H9 (cell line): ENCODE results near the gene VTCN1. TPM values are rescaled to one million over a fixed set of nuclear protein-coding genes. Genes with fewer than 3 reads are reported as not detected.

Experiments
- DNase-seq: peaks from one replicate; pipeline ENCODE4 v3.0.0-alpha.2; 2017
- H2AFZ ChIP-seq: one replicate; pipeline ENCODE4 v1.6.1; 2013; ENCODE audit warnings: mild to moderate bottlenecking, low read length, control low read depth, moderate library complexity
- H2AK5ac ChIP-seq: 2 replicates; pipeline ENCODE4 v1.6.1; 2013; ENCODE audit warnings: low read length, control low read depth, mixed read lengths; ENCODE audit not compliant: insufficient read length
- H2BK120ac ChIP-seq: one replicate; pipeline ENCODE4 v1.6.1; 2013; ENCODE audit warnings: low read depth, mild to moderate bottlenecking, low read length, control low read depth, inconsistent platforms; ENCODE audit not compliant: poor library complexity, severe bottlenecking
- H2BK12ac ChIP-seq: 2 replicates; pipeline ENCODE4 v1.6.1; 2013; ENCODE audit warnings: low read length, control low read depth, mixed read lengths, low read depth; ENCODE audit not compliant: insufficient read length
- H2BK15ac ChIP-seq: 2 replicates; pipeline ENCODE4 v1.6.1; 2013; ENCODE audit warnings: low read depth, low read length, control low read depth
- H2BK20ac ChIP-seq: one replicate; pipeline ENCODE4 v1.6.1; 2013; ENCODE audit warnings: low read depth, mild to moderate bottlenecking, low read length, control low read depth, inconsistent platforms; ENCODE audit not compliant: poor library complexity, severe bottlenecking
- H2BK5ac ChIP-seq: 2 replicates; pipeline ENCODE4 v1.6.1; 2013; ENCODE audit warnings: low read length, control low read depth, mixed read lengths; ENCODE audit not compliant: insufficient read length
- H3K14ac ChIP-seq: 2 replicates; pipeline ENCODE4 v1.6.1; 2013; ENCODE audit warnings: low read length, control low read depth; ENCODE audit not compliant: insufficient read depth
- H3K18ac ChIP-seq: 2 replicates; pipeline ENCODE4 v1.6.1; 2013; ENCODE audit warnings: low read depth, mild to moderate bottlenecking, mixed read lengths, low read length, control low read depth; ENCODE audit not compliant: insufficient read length
- H3K23ac ChIP-seq: 2 replicates; pipeline ENCODE4 v1.6.1; 2013; ENCODE audit warnings: low read length, control low read depth, mixed read lengths, low read depth; ENCODE audit not compliant: insufficient read length
- H3K23me2 ChIP-seq: 2 replicates; pipeline ENCODE4 v1.6.1; 2013; ENCODE audit warnings: low read depth, mild to moderate bottlenecking, mixed read lengths, low read length, control low read depth; ENCODE audit not compliant: insufficient read length, poor library complexity, severe bottlenecking
- H3K27ac ChIP-seq: 2 replicates; pipeline ENCODE4 v1.5.1; 2013; ENCODE audit warnings: low read length, control low read depth, mixed read lengths, low read depth; ENCODE audit not compliant: insufficient read length
- H3K27me3 ChIP-seq: 2 replicates; pipeline ENCODE4 v1.6.1; 2013; ENCODE audit warnings: low read length, control low read depth, inconsistent platforms; ENCODE audit not compliant: insufficient read depth
- H3K4ac ChIP-seq: 2 replicates; pipeline ENCODE4 v1.6.1; 2013; ENCODE audit warnings: low read depth, mild to moderate bottlenecking, control low read depth, inconsistent platforms, low read length, moderate library complexity
- H3K4me1 ChIP-seq: 2 replicates; pipeline ENCODE4 v1.6.1; 2013; ENCODE audit warnings: low read length, control low read depth, inconsistent platforms; ENCODE audit not compliant: insufficient read depth
- H3K4me2 ChIP-seq: 2 replicates; pipeline ENCODE4 v1.6.1; 2013; ENCODE audit warnings: low read length, control low read depth, mixed read lengths; ENCODE audit not compliant: insufficient read length, insufficient read depth
- H3K56ac ChIP-seq: 2 replicates; pipeline ENCODE4 v1.6.1; 2013; ENCODE audit warnings: low read depth, mild to moderate bottlenecking, mixed read lengths, low read length, control low read depth; ENCODE audit not compliant: insufficient read length
- H3K79me1 ChIP-seq: 2 replicates; pipeline ENCODE4 v1.6.1; 2013; ENCODE audit warnings: low read depth, mild to moderate bottlenecking, moderate library complexity, low read length, control low read depth, inconsistent platforms; ENCODE audit not compliant: insufficient read depth, poor library complexity, severe bottlenecking
- H3K79me2 ChIP-seq: 2 replicates; pipeline ENCODE4 v1.6.1; 2013; ENCODE audit warnings: low read length, control low read depth, inconsistent platforms; ENCODE audit not compliant: insufficient read depth
- H3K9ac ChIP-seq: 2 replicates; pipeline ENCODE4 v1.6.1; 2013; ENCODE audit warnings: low read length, control low read depth, mixed read lengths; ENCODE audit not compliant: insufficient read length; ENCODE audit errors: extremely low read depth
- H3K9me3 ChIP-seq: one replicate; pipeline ENCODE4 v1.6.1; 2013; ENCODE audit warnings: low read depth, low read length, inconsistent platforms; ENCODE audit not compliant: control insufficient read depth
- H3T11ph ChIP-seq: one replicate; pipeline ENCODE4 v1.6.1; 2013; ENCODE audit warnings: mild to moderate bottlenecking, low read length, control low read depth, inconsistent platforms
- H4K20me1 ChIP-seq: one replicate; pipeline ENCODE4 v1.6.1; 2013; ENCODE audit not compliant: control insufficient read depth, insufficient read length, insufficient read depth
- H4K5ac ChIP-seq: 2 replicates; pipeline ENCODE4 v1.6.1; 2013; ENCODE audit warnings: low read depth, mild to moderate bottlenecking, mixed read lengths, low read length, control low read depth; ENCODE audit not compliant: insufficient read length
- H4K8ac ChIP-seq: replicated peaks from 2 replicates; pipeline ENCODE4 v1.6.1; 2013; ENCODE audit warnings: low read length, control low read depth, mixed read lengths, low read depth; ENCODE audit not compliant: insufficient read length
- H4K91ac ChIP-seq: 2 replicates; pipeline ENCODE4 v1.6.1; 2013; ENCODE audit warnings: low read depth, mild to moderate bottlenecking, moderate library complexity, mixed read lengths, low read length, control low read depth; ENCODE audit not compliant: insufficient read length
- H3K27ac Mint-ChIP-seq, 3 experiments: 2 replicates in 2 of 3; 3 replicates in 1 of 3; pipeline ENCODE4 v1.8.0; 2020 to 2021; ENCODE audit warnings: mixed read lengths in 3 of 3, mild to moderate bottlenecking in 1 of 3, moderate library complexity in 1 of 3
- H3K27me3 Mint-ChIP-seq: 2 replicates; pipeline ENCODE4 v1.8.0; 2021; ENCODE audit warnings: low read depth, mild to moderate bottlenecking, moderate library complexity, mixed read lengths
- H3K36me3 Mint-ChIP-seq, 3 experiments: 2 replicates in 2 of 3; 3 replicates in 1 of 3; pipeline ENCODE4 v1.8.0; 2020 to 2021; ENCODE audit warnings: low read depth in 3 of 3, mixed read lengths in 3 of 3; ENCODE audit not compliant: insufficient read depth in 1 of 3
- H3K4me1 Mint-ChIP-seq, 2 experiments: 2 replicates each; pipeline ENCODE4 v1.8.0; 2020; ENCODE audit warnings: mixed read lengths in 2 of 2
- H3K4me3 Mint-ChIP-seq, 2 experiments: 2 replicates in 1 of 2; 3 replicates in 1 of 2; pipeline ENCODE4 v1.8.0; 2020 to 2021; ENCODE audit warnings: mild to moderate bottlenecking in 2 of 2, mixed read lengths in 2 of 2, moderate library complexity in 1 of 2
- H3K9me3 Mint-ChIP-seq, 2 experiments: 2 replicates in 1 of 2; 3 replicates in 1 of 2; pipeline ENCODE4 v1.8.0; 2020; ENCODE audit warnings: mild to moderate bottlenecking in 2 of 2, mixed read lengths in 2 of 2, moderate library complexity in 1 of 2
- CTCF ChIP-seq: fragments of 200-600 bp; sonication (generic); conservative IDR thresholded peaks from 3 replicates; pipeline ENCODE4 v1.8.0; 2021; ENCODE audit warnings: antibody characterized with exemption, mild to moderate bottlenecking
- WGBS: extraction: QIAGEN DNeasy Blood & Tissue Kit; methylation state at CpG from one replicate; pipeline ENCODE4 v1.1.7; 2013; ENCODE audit warnings: missing lambda C conversion rate, low lambda C conversion rate, mixed read lengths; ENCODE audit not compliant: insufficient read length; ENCODE audit errors: extremely low coverage; 5-methylcytosine and 5-hydroxymethylcytosine counted together
- total RNA-seq: library from RNA; stranded (reverse); gene quantifications from 2 replicates; pipeline ENCODE4 v1.2.1, GENCODE V29; 2021

The VTCN1 gene
- total RNA-seq, 1 experiment from 2014 or later: 0.33 TPM

- no peak overlapping the region for H3K9ac ChIP-seq
These were observed 82.2 kb downstream of the VTCN1 start for GRCh38 chr1:117128323-117129079.

More at GRCh38 chr1:117128323-117129079, 82.2 kb downstream of the VTCN1 start:
- no peak overlapping the region for H2BK20ac ChIP-seq
- H3K9me3 ChIP-seq: no peaks in the 10 kb centered on the region
- no peak overlapping the region for H4K91ac ChIP-seq
- H2BK5ac ChIP-seq: no peak overlapping the region
- H2BK12ac ChIP-seq: no peak overlapping the region
- Mint-ChIP-seq H3K4me3 (no peak overlapping the region), H3K4me1 (peaks cover 16 to 18% of the 10 kb centered on the region in 2 experiments), H3K27ac (peak overlapping the region in 2 of 3 experiments; percentile 7 to 13; a peak in 2 of 7 replicates), H3K27me3 (no peaks in the 10 kb centered on the region), H3K9me3 (no peaks in the 10 kb centered on the region), H3K36me3 (no peaks in the 10 kb centered on the region)
- DNase-seq: no peak
- no peak overlapping the region for H2AFZ ChIP-seq
- no peak overlapping the region for H2AK5ac ChIP-seq
- H3K4me1 ChIP-seq: no peaks in the 10 kb centered on the region
- no CpG with 5 or more reads among the region's 5 CpGs for WGBS
- H3K23me2 ChIP-seq: no peaks in the 10 kb centered on the region
- H2BK120ac ChIP-seq: no peak overlapping the region
- H3K18ac ChIP-seq: no peak overlapping the region
- no peak overlapping the region for H3T11ph ChIP-seq
- H4K20me1 ChIP-seq: no peaks in the 10 kb centered on the region
- no peak overlapping the region for H3K56ac ChIP-seq
- TF ChIP-seq CTCF: peak; percentile 67
- H3K14ac ChIP-seq: no peak overlapping the region
- no peak overlapping the region for H4K5ac ChIP-seq
- no peaks in the 10 kb centered on the region for H3K79me2 ChIP-seq
- no peaks in the 10 kb centered on the region for H3K79me1 ChIP-seq
- H3K4ac ChIP-seq: no peak overlapping the region
- no peaks in the 10 kb centered on the region for H3K27me3 ChIP-seq
- H3K23ac ChIP-seq: no peak overlapping the region
- no peak overlapping the region for H4K8ac ChIP-seq
- H3K27ac ChIP-seq: no peak overlapping the region
- H3K4me2 ChIP-seq: no peak overlapping the region
- H2BK15ac ChIP-seq: no peak overlapping the region
